Activated CD4-positive, CD25-positive, alpha-beta regulatory T cell (primary cell): ENCODE results near the gene ACR.

Source experiments
- DNase-seq, 4 experiments: peaks; one replicate each; lab custom pipeline; 2025; lab: John Stamatoyannopoulos, UW

ACR gene

DNA sequence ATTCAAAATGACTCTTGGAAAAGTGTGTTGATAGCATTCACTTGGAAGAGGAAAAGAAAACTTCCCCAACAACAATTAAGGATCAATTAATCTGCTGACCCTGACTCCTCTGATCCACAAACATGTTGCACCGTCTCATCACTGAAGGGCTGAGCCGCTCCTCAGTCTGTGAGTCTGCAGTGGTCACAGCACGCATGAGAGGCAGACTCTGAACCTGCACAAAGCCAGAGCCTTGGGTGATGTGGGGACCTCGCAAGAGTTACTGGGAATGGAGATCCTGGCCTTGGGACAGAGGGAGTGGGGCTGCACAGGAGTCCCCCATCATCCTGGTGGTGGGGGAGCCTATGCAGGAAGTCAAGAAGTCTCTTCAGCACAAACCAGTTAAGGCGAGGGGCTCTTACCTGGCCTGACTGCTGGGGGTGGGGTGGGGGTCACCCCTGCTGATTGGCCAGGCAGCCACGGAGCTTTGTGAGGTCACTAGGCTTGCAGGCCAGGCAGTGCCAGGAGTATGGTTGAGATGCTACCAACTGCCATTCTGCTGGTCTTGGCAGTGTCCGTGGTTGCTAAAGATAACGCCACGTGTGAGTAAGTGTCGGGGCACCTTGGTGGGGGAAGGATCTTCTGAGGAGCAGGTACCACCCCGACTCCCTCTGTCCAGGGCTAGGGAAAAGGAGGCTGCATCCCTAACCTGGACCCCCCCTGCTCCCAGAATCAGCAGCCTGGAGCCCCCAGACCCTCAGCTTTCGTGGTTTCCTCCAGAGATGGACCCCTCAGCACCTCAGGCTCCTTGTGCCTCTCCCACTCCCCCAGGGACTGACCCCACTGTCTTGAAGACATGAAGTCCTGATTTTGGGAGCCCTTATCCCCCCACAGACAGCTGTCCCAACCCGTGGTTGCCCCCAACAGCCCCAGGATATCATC lies at the start of gene ACR:
Gene ACR (plus strand): TSS at position 477 of the 921 bp plus-strand sequence. CDS start 32 bp downstream, at position 509.
- DNase-seq: no peak

DNA sequence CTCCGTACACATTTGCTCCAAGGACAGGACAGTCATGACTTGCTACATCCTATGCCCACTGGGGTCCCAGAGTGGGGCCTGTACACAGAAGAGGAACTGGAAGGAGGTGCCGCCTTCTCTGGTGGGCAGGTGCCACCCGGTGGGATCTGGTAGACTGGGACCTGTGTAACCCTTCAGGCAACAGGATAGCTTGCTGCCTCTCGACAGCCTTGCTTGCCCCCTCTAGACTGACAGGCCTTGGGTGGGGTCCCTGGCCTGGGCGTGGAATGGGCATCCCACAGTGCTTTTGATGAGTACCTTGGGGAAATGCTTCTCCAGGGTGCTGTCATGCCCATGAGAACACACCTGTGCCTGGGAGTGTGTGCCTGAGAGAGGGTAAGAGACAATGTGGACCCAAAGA lies 49.6 kb upstream of the ACR start:
- DNase-seq: no peak

DNA sequence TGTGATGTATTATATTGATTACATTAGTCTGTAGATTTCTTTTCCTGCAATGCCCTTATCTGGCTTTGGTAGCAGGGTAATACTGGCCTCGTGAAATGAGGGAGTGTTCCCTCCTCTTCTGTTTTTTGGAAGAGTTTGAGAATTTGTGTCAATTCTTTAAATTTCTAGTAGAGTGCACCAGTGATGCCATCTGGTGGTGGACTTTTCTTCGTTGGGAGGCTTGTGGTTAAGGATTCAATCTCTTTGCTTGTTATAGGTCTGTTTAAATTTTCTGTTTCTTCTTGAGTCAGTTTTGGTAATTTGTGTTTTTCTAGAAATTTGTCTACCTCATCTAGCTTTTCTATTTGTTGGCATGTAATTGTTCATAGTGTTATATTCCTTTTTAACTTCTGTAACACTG lies 46.5 kb upstream of the ACR start:
- DNase-seq: no peak

DNA sequence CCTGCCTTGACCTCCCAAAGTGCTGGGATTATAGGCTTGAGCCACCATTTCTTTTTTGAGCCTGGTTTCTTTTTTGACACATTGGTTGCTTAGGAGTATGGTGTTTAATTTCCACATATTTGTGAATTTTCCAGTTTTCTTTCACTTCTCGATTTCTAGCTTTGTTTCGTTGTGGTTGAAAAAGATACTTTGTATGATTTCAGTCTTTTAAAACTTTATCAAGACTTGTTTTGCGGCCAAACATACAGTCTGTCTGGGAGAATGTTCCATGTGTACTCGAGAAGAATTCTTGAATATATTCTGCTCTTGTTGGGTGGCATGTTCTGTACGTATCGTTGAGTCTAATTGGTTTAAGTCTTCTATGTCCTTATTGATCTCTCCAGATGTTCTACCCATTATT lies 44.5 kb upstream of the ACR start:
- DNase-seq: no peak

DNA sequence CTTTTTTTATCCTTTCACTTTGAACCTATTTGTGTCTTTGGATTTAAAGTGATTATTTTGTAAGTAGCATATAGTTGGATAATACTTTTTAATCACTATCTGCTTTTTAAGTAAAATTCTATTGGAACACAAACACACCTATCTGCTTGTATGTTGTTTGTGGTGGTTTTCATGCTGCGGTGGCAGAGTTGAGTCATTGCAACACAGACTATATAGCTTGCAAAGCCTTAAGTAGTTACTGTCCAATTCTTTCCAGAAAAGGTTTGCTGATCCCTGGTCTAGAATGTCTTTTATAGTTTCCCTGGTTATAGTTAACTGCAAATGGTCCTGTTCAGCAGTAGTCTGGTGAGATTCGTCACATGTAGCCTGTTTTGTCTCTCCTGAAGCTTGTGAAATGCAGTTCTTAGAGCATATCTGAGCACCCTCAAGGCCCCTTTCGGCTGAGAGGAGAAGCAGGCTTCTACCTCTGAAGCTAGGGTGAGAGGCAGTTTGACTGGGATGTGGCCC lies 43.9 kb upstream of the ACR start:
- DNase-seq: no peak

DNA sequence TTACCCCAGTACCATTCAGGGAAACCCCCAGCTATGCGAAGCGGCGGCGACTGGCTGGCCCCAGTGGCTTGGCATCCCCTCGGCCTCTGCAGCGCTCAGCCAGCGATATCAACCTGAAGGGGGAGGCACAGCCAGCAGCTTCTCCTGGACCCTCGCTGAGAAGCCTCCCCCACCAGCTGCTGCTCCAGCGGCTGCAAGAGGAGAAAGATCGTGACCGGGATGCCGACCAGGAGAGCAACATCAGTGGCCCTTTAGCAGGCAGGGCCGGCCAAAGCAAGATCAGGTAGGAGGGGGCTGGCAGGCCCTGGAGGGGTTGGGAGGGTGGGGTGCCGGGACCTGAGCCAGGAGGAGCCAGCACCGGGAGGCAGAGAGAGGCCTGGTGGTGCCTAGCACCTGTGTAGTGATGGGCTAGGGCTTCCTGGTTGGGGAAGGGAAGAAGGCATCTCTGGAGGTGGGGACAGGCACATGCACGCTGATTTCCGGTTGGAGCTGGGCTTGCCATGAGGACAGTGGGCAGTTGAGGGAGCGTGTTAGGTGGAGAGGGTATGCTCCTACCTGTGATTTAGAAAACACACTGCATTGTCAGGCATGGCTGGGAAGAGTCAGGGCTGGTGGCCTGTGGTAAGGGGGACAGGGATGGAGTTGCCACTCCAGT lies 43.1 kb upstream of the ACR start:
- no peak for DNase-seq

DNA sequence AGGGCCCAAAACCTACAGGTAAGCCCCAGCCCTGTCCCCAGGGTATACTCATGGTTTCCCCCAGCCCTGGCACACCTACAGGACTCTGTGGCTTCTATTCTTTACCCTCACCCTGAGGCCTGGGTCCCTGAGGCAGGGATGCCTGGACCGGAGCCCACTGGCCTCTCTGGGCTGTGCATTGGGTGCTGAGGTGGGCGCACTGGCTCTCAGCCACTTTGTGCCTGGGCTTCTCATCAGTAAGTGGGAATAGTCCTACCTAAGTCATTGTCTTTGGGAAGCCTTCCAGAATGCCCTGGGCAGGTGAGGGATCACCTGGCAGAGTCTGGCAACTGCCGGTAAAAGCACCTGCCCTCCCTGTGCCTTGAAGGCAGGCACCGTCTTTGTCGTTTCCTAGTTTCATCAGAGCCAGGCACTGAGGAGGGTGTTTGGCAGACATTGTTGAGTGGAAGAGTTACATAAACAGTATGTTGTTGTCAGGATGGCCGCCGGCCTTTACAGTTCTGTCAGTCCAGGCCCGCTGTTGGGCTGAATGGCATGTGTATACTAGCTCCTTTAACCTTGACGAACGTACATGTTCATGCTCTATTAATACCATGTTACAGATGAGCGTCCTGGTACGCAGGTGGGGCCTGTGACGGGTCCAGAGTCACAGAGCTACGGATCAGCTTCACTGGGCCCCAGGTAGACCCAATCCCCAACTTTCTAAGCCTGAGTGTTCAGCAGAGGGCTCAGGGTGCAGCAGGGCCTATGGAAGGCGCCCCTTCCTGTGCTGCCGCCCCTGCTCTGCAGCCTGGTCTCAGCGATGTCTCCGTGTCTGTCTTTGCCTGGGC lies 42.4 kb upstream of the ACR start:
- no peak for DNase-seq

DNA sequence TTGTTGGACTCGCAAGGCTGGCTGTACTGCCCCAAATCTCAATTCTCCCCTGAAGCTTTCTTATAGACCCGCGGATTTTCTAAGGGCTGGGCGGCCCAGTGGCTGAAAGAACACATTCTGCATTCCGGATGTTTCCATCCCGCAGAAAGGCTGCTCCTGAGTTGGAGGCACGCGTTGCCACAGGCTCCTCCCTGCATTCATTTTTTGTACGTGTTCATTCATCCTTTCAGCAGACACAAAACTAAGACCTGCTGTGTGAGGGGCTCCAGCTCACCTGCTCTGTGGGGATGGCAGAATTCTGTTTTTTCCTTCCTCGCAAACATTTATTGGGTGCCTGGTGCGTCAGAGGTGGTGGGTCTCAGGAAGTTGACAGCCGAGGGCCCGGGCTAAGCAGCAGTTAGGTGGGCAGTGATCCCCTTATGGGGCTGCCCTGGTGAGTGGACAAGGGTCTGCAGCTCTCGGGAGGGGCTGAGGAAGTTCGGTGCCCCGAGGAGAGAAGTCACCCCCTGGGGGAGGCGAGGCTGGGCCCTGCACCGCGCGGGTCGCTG lies 41.7 kb upstream of the ACR start:
- no peak for DNase-seq

DNA sequence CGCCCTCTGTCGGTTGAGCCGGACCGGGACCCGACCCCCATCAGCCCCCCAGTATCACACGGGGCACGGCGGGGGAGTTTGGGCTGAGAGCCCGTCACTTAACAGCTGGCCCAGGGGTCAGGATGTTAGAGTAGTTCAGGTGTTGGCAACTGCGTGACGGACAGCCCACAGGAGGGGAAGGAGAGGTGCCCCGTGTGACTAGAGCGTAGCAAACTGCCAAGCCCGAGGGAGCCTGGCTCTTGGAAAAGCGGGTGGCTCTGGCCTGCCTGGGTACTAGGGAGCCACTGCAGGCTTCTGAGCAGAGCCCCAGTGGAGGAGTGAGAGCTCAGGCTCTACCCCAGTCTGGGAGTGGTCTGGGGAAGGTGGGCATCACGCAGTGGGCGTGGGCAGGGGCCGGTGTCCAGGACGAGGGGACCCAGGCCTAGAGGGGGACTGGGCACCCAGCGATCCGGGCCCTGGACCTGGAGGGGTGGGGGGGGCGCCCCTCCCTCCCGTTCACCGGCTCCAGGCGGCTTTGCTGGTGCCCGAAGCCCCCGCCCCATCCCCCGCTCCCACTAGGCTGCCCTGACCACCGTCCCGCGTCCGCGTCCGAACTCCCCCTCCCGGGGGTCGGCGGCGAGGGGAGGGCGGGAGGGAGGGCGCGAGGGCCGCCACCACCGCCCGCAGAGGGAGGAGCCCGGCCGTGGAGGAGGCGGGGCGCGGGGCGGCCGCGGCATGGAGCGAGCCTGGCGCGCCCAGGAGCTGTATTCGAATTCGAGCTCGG lies 41.0 kb upstream of the ACR start:
- no peak for DNase-seq

DNA sequence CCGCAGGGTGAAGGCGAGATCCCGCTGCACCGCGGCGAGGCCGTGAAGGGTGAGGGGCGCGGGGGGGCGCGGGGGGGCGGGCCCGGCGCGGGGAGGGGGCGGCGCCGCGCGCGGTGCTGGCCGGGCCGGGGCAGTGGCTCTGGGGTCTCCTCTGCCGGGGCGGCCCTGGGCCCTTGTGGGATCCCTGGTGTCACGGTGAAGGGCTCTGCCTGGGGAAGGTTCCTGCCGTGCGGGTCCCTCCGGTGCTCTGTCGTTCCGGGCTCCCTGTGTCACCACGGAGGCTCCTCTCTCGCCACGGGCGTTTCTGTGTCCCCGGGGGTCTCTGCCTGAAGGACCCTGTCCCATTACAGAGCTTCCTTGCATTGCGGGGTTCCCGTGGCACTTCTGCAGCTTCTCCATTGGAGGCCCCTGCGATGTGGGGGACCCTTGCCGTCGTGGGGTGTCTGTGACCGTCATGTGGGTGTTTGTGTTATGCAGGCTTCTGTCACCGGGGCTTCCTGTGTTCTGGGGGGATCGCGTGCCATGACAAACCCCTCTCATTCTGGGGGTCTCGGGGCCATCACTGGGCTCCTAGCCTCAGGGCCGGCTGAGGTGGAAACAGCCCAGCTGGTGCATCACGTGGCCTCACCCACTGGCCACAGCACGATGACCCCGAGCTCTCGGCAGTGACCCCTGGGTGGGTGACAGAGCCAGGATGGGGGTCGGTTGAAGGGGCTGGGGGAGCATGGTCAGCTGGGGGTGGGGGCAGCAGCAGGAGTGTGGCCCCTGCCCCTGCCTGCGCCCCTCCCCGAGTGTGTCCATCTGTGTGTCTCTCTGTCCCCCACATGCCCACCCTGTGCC lies 40.1 kb upstream of the ACR start:
- no peak for DNase-seq

DNA sequence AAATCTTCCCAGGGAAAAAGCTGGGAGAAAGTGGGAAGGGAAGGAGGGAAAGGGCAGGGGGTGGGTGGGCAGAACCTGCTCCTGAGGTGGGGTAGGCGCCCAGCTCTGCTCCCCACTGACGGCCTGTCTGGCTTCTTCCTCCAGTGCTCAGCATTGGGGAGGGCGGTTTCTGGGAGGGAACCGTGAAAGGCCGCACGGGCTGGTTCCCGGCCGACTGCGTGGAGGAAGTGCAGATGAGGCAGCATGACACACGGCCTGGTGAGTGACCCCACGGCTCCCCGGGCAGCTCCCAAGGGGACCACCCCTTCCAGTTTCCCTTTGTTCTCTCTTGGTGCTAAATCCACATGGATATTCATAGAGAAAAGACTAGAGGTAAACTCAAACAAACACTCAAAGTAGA lies 39.5 kb upstream of the ACR start:
- no peak for DNase-seq

DNA sequence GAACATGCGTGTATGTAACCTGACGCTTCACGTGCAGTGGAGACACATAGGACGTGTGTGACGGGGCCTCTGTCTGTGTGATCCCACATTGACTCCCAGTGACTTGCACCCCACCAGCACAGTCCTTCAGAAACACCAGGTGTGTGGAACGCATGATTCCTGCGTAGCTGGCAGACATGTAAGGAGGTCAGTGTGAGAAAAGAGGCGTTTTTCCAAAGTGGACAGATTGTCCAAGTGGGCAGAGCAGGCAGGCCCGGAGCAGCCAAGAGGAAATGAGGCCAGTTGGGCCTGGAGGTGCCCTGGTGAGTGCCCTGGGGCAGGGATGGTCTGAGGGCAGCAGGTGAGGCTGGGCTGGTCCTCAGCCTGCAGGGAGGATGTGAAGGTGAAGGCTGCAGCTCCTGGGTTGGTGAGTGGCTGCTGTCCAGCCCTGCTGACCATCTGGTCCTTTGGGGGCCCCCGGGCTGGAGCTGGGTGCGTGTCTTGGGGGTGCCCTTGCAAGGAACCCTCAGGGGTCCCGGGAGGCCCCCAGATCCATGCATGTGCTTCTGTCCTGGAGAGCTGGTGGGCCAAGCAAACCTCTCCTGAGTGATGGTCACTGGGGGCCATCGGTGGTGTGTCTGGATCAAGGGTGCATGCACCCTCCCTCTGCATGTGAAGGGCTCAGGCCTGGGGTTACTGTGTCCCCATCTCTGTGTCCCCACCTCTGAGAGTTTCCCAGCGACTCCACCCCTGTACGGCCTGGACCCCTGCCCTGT lies 38.8 kb upstream of the ACR start:
- no peak for DNase-seq

DNA sequence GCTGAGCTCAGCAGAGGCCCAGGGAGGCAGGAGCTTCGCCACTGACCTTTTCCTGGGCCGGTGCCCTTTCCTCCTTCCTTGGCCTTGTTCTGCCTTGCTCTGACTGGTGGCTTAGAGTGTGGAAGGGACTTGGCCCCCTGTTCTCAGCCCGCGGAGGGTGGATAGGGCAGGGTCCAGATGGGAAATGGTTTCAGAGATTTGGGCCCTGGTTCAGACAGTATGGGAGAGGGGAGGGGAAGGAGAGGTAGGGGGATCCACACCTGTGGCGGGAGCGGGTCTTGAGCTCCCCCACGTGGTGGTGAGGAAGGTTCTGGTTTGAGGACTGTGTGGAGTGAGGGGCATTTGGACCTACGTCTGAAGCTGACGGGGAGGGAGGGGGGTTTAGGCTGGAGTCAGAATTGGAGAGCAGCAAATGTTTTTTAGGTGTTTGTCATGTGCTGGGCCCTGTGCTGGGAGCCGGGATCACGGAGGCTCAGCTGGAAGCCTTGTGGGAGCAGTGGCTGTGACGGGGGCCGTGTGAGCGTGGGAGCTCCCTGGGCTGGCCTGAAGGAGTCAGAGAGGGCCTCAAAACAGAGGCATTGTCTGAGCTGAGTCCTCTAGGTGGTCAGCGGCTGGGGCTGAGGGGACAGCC lies 38.1 kb upstream of the ACR start:
- no peak for DNase-seq

DNA sequence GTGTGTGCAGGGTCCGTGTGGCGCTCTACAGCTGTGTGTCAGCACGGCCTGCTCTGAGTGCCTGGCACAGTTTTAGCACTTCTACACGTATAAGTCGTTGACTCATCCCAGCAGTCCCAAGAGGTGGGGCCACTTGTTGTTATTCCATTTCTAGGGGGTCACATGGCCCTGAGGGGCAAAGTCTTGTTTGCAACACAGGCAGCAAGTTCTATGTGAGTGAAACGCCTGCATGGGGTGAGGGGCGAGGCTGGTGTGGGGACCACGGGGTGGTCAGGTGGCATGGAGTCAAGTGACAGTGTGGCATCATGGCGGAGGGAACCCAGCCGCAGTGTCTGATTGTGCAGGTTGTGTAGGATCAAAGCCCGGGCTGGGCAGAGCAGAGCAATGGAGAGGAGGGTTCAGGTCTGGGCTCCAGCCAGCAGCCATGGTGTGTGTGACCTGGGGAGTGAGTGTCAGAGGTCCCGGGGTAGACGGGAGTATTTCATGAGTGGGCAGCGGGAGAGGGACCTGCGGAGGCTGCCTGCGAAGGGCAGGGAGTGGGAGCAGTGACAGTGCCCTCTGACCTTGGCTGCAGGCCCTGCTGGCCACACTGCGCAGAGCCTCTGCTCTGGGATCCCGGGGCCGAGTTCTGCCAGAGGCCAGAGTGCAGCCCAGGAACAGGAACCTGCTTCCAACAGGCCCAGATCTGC lies 37.5 kb upstream of the ACR start:
- DNase-seq: no peak

DNA sequence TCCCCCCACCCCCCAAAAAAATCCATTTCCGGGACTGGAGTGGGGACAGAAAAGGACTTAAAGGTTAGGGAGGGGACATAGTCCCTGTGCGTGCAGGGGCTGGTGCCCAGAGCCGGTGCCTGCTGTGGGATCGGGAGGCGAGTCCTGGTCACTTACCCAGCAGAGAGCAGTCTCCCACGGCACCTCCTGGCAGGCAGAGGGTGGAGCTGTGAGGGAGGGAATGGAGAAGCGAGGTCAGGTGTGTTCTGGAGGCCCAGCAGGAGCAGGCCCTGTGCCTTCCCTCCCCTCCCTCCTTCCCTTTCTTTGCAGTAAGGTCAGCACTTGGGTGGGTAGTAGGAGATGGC lies 37.0 kb upstream of the ACR start:
- DNase-seq: no peak

DNA sequence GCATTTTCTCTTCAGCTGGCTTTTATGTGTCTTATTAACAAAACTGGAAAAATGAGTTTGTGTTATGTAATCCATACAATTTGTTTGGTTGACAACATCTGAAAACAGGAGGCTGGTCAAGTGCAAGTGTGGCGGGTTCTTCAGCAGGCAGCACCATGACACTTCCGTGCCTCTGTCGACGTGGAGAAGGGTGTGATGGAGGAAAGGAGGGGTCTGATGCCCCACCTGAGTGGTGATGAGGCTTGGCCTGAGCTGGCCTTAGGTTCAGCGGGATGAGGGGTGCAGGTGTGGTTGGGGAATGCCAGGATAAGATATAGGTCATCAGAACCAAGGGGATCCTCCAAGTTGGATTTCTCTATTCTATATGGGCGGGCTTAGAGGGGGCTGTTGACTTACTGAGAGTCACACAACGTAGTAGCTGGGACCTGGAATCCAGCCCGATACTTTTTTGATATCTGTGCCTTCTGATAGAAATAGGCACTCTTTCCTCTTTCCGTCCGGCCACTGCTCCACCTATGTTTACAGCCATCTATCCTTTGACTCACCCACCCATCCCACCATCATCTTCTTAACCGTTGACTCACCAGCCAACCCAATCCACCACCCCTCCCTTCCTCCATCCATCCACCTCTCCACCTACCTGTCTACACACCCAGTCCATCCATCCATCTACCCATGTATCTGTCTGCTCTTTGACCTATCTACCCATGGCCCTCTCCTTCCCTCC lies 36.4 kb upstream of the ACR start:
- no peak for DNase-seq

DNA sequence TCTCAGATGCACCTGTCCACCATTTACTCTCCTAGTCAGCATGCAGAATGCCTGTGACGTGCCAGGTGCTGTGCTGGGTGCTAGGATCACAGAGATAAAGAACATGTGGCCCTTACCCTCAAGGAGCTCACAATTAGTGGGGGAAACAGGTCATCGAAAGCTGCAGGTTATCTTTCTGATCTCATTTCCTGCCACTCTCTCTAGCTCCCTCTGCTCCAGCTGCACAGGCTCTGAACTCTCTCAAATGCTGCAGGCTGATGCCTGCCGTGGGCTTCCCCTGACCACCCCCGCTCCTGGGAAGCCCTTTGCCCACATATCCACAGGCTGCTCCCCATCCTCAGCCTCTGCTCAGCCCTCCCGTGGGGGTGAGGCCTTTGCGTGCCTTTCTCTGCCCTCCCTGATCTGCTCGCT lies 35.7 kb upstream of the ACR start:
- DNase-seq: no peak
